GM23338 (cell line): Measurements from ENCODE around the gene PELI1. TPM values are rescaled to one million over a fixed set of nuclear protein-coding genes. Genes with fewer than 3 reads are reported as not detected.

Experiments
- ATAC-seq: fragments of 200-7000 bp; cut with Tn5 transposase; 3 replicates; pipeline ENCODE4 v1.9.1; 2020
- DNase-seq: peaks from one replicate; pipeline ENCODE4 v3.0.0-alpha.2; 2015; ENCODE audit warnings: low spot score
- H2AFZ ChIP-seq: fragments of 200-600 bp; sonication (generic); 2 replicates; pipeline ENCODE4 v1.8.0; 2016; ENCODE audit warnings: antibody characterized with exemption, mild to moderate bottlenecking, moderate library complexity
- H3F3A ChIP-seq: fragments of 200-600 bp; sonication (generic); replicated peaks from 2 replicates; pipeline ENCODE4 v1.8.0; 2017; ENCODE audit warnings: antibody characterized with exemption, mixed run types, low read depth
- H3K27ac ChIP-seq: fragments of 200-600 bp; sonication (generic); 2 replicates; pipeline ENCODE4 v1.6.1; 2016; ENCODE audit warnings: low read depth
- H3K27me3 ChIP-seq: fragments of 200-600 bp; sonication (generic); 2 replicates; pipeline ENCODE4 v1.8.0; 2016; ENCODE audit warnings: mild to moderate bottlenecking, mixed run types, moderate library complexity; ENCODE audit not compliant: insufficient read depth
- H3K36me3 ChIP-seq: fragments of 200-600 bp; sonication (generic); 2 replicates; pipeline ENCODE4 v1.8.0; 2016; ENCODE audit warnings: mild to moderate bottlenecking; ENCODE audit not compliant: insufficient read depth
- H3K4me1 ChIP-seq: fragments of 200-600 bp; sonication (generic); 2 replicates; pipeline ENCODE4 v1.8.0; 2016; ENCODE audit warnings: mild to moderate bottlenecking, moderate library complexity; ENCODE audit not compliant: insufficient read depth
- H3K4me2 ChIP-seq: fragments of 200-600 bp; sonication (generic); 2 replicates; pipeline ENCODE4 v1.7.1; 2017; ENCODE audit warnings: mixed run types
- H3K4me3 ChIP-seq: fragments of 200-600 bp; sonication (generic); 2 replicates; pipeline ENCODE4 v1.6.1; 2016; ENCODE audit warnings: mixed run types
- H3K79me2 ChIP-seq: fragments of 200-600 bp; sonication (generic); replicated peaks from 2 replicates; pipeline ENCODE4 v1.8.0; 2017; ENCODE audit warnings: mild to moderate bottlenecking; ENCODE audit not compliant: insufficient read depth
- H3K9me2 ChIP-seq: fragments of 200-600 bp; sonication (generic); 2 replicates; pipeline ENCODE4 v1.8.0; 2017; ENCODE audit not compliant: insufficient read depth
- H4K20me1 ChIP-seq: fragments of 200-600 bp; sonication (generic); replicated peaks from 2 replicates; pipeline ENCODE4 v1.8.0; 2017; ENCODE audit warnings: mild to moderate bottlenecking; ENCODE audit not compliant: insufficient read depth
- H3K27ac Mint-ChIP-seq: 2 replicates; pipeline ENCODE4 v1.8.0; 2020; ENCODE audit warnings: inconsistent platforms, mild to moderate bottlenecking, moderate library complexity, mixed read lengths
- H3K27me3 Mint-ChIP-seq: 3 replicates; pipeline ENCODE4 v1.8.0; 2022; ENCODE audit warnings: low read depth, mild to moderate bottlenecking, moderate library complexity, mixed read lengths, inconsistent platforms; ENCODE audit not compliant: insufficient read depth, poor library complexity
- H3K36me3 Mint-ChIP-seq: 3 replicates; pipeline ENCODE4 v1.8.0; 2021; ENCODE audit warnings: low read depth, mild to moderate bottlenecking, inconsistent platforms, moderate library complexity, mixed read lengths
- H3K4me1 Mint-ChIP-seq: 3 replicates; pipeline ENCODE4 v1.8.0; 2020; ENCODE audit warnings: mild to moderate bottlenecking, inconsistent platforms, mixed read lengths
- H3K4me3 Mint-ChIP-seq: 3 replicates; pipeline ENCODE4 v1.8.0; 2021; ENCODE audit warnings: moderate library complexity, mild to moderate bottlenecking, inconsistent platforms, mixed read lengths
- H3K9me3 Mint-ChIP-seq: 3 replicates; pipeline ENCODE4 v1.8.0; 2020; ENCODE audit warnings: moderate library complexity, mild to moderate bottlenecking, inconsistent platforms, mixed read lengths
- CREB1 ChIP-seq: fragments of 250-450 bp; sonication (Bioruptor Pico); IDR thresholded peaks from 2 replicates; pipeline ENCODE4 v1.5.0; 2020; ENCODE audit warnings: low read depth, mild to moderate bottlenecking, moderate library complexity
- CTCF ChIP-seq, 2 experiments: fragments of 200-600 bp in 1 of 2; sonication (generic) in 1 of 2; conservative IDR thresholded peaks; 2 replicates each; pipeline versions ENCODE4 v1.5.1 to v1.6.1; 2016 to 2017; ENCODE audit warnings: antibody characterized with exemption in 2 of 2, low read depth in 2 of 2, mild to moderate bottlenecking in 2 of 2, moderate library complexity in 1 of 2
- EZH2 ChIP-seq: fragments of 200-600 bp; sonication (generic); IDR thresholded peaks from one replicate; pipeline ENCODE4 v1.8.0; 2017; ENCODE audit warnings: antibody characterized with exemption, mild to moderate bottlenecking, low read depth; ENCODE audit not compliant: unreplicated experiment
- NANOG ChIP-seq: IDR thresholded peaks from 2 replicates; pipeline ENCODE4 v1.6.1; 2016; ENCODE audit warnings: antibody characterized with exemption, borderline replicate concordance
- POLR2AphosphoS5 ChIP-seq: IDR thresholded peaks from 2 replicates; pipeline ENCODE4 v1.6.1; 2016; ENCODE audit warnings: antibody characterized with exemption, low read depth
- REST ChIP-seq: IDR thresholded peaks from one replicate; pipeline ENCODE4 v1.6.1; 2018; ENCODE audit warnings: antibody characterized with exemption; ENCODE audit not compliant: unreplicated experiment
- ZNF114 ChIP-seq: fragments of 250-450 bp; sonication (Bioruptor Pico); IDR thresholded peaks from 2 replicates; pipeline ENCODE4 v1.5.0; 2020; ENCODE audit warnings: mild to moderate bottlenecking, moderate library complexity
- ZNF331 ChIP-seq: fragments of 250-450 bp; sonication (Bioruptor Pico); IDR thresholded peaks from 2 replicates; pipeline ENCODE4 v1.5.0; 2020; ENCODE audit warnings: low read depth, mild to moderate bottlenecking, moderate library complexity
- ZNF462 ChIP-seq: fragments of 250-450 bp; sonication (Bioruptor Pico); IDR thresholded peaks from 2 replicates; pipeline ENCODE4 v1.5.0; 2020; ENCODE audit warnings: mild to moderate bottlenecking, moderate library complexity
- polyA plus RNA-seq: library from polyadenylated mRNA; unstranded; fragments of >200 nt; fragmentation: Nextera tagmentation; extraction: Ambion mirVana; gene quantifications from 2 replicates; pipeline ENCODE4 v1.2.1, GENCODE V29; 2016
- total RNA-seq: library from RNA; depleted of rRNA; stranded (reverse); fragments of >200 nt; shearing (Covaris generic); gene quantifications from 2 replicates; pipeline ENCODE4 v1.2.3, GENCODE V29; 2014

The PELI1 gene
- total and polyA plus RNA-seq, 2 experiments from 2014 or later: 32.4 to 61.8 TPM

GRCh38 chr2:64151476-64151875, 7.3 kb upstream of the PELI1 start (continued):
- TF ChIP-seq ZNF462 (CRISPR knock-in tag) (no peak), NANOG (no peak), POLR2AphosphoS5 (no peak), REST (no peak), CREB1 (no peak)

- H3K4me1 Mint-ChIP-seq: peaks cover 17% of the 10 kb centered on the region
- H3K4me1 ChIP-seq: peaks cover 25% of the 10 kb centered on the region
- no peak for TF ChIP-seq ZNF114 (CRISPR knock-in tag)
- TF ChIP-seq REST: no peak
- no peak for TF ChIP-seq CTCF (conservative IDR thresholded peaks at IDR 0.05; ENCODE audit: low read depth in 2 of 2)
- TF ChIP-seq CREB1: no peak
- no peak for TF ChIP-seq EZH2
- no peak for TF ChIP-seq ZNF331 (CRISPR knock-in tag)
These were observed 1.5 kb upstream of the PELI1 start for GRCh38 chr2:64145714-64146113.

More at GRCh38 chr2:64145714-64146113, 1.5 kb upstream of the PELI1 start:
- H3K27me3 Mint-ChIP-seq: peaks cover 3% of the 10 kb centered on the region
- H3K79me2 ChIP-seq: peaks cover 29% of the 10 kb centered on the region
- ATAC-seq (no peak), DNase-seq (peak; percentile 27)
- no peak overlapping the region for H3K27ac ChIP-seq
- H3K4me2 ChIP-seq: peak overlapping the region; percentile 68; the same call in 1 of the 2 replicates
- H3K4me3 ChIP-seq: no peak overlapping the region
- peaks cover 2% of the 10 kb centered on the region; the same call in 1 of the 2 replicates for H4K20me1 ChIP-seq
- H3K36me3 ChIP-seq: no peaks in the 10 kb centered on the region
- no peaks in the 10 kb centered on the region for H3K9me2 ChIP-seq
- H3K9me3 Mint-ChIP-seq: no peaks in the 10 kb centered on the region
- H3K4me3 Mint-ChIP-seq: no peak overlapping the region
- no peaks in the 10 kb centered on the region for H3K27me3 ChIP-seq
- no peaks in the 10 kb centered on the region for H3F3A ChIP-seq
- peaks cover 6% of the 10 kb centered on the region; the same call in 1 of the 3 replicates for H3K36me3 Mint-ChIP-seq
- H2AFZ ChIP-seq: no peak overlapping the region
- H3K27ac Mint-ChIP-seq: no peak overlapping the region
